Trophoblast cell (in vitro differentiated cells and primary cell): ENCODE measurements around the gene FBN1.

Source experiments
- DNase-seq, 2 donors: peaks; one replicate each; pipeline ENCODE4 v3.0.0-alpha.2; 2016
- H2AFZ ChIP-seq: 2 replicates; pipeline ENCODE4 v1.6.1; 2013; ENCODE audit warnings: low read length, moderate library complexity, mild to moderate bottlenecking; ENCODE audit not compliant: insufficient read depth, poor library complexity
- H2AK5ac ChIP-seq: 2 replicates; pipeline ENCODE4 v1.6.1; 2013; ENCODE audit warnings: mild to moderate bottlenecking, low read length
- H2BK120ac ChIP-seq: 2 replicates; pipeline ENCODE4 v1.6.1; 2013; ENCODE audit warnings: low read length, mild to moderate bottlenecking, moderate library complexity; ENCODE audit not compliant: insufficient read depth, poor library complexity
- H2BK12ac ChIP-seq: 2 replicates; pipeline ENCODE4 v1.6.1; 2013; ENCODE audit warnings: mild to moderate bottlenecking, low read length, moderate library complexity
- H2BK5ac ChIP-seq: 2 replicates; pipeline ENCODE4 v1.6.1; 2013; ENCODE audit warnings: low read length, low read depth, moderate library complexity, mild to moderate bottlenecking; ENCODE audit not compliant: poor library complexity
- H3K14ac ChIP-seq: 2 replicates; pipeline ENCODE4 v1.6.1; 2013; ENCODE audit warnings: mild to moderate bottlenecking, low read length
- H3K18ac ChIP-seq: 2 replicates; pipeline ENCODE4 v1.6.1; 2013; ENCODE audit warnings: mild to moderate bottlenecking, low read length
- H3K23ac ChIP-seq: 2 replicates; pipeline ENCODE4 v1.6.1; 2013; ENCODE audit warnings: low read length
- H3K27ac ChIP-seq: 2 replicates; pipeline ENCODE4 v1.5.1; 2013; ENCODE audit warnings: low read depth, mild to moderate bottlenecking, inconsistent platforms, low read length, moderate library complexity
- H3K27me3 ChIP-seq: 2 replicates; pipeline ENCODE4 v1.6.1; 2013; ENCODE audit warnings: inconsistent platforms, mild to moderate bottlenecking, low read length, moderate library complexity; ENCODE audit not compliant: insufficient read depth
- H3K36me3 ChIP-seq, 2 experiments: 1 replicate in 1 of 2; 2 replicates in 1 of 2; pipeline ENCODE4 v1.6.1; 2013; ENCODE audit warnings: low read length in 2 of 2, mild to moderate bottlenecking in 2 of 2, moderate library complexity in 1 of 2; ENCODE audit not compliant: insufficient read depth in 2 of 2, control insufficient read depth in 1 of 2
- H3K4ac ChIP-seq: 2 replicates; pipeline ENCODE4 v1.6.1; 2013; ENCODE audit warnings: low read depth, mild to moderate bottlenecking, low read length, moderate library complexity
- H3K4me1 ChIP-seq, 2 experiments: 1 replicate in 1 of 2; 2 replicates in 1 of 2; pipeline ENCODE4 v1.6.1; 2013; ENCODE audit warnings: low read length in 2 of 2, mild to moderate bottlenecking in 2 of 2, moderate library complexity in 1 of 2; ENCODE audit not compliant: insufficient read depth in 2 of 2, control insufficient read depth in 1 of 2
- H3K4me2 ChIP-seq: 2 replicates; pipeline ENCODE4 v1.6.1; 2013; ENCODE audit warnings: inconsistent platforms, mild to moderate bottlenecking, low read length, moderate library complexity
- H3K4me3 ChIP-seq: 2 replicates; pipeline ENCODE4 v1.5.1; 2013; ENCODE audit warnings: mild to moderate bottlenecking, low read depth, low read length, inconsistent platforms
- H3K79me1 ChIP-seq: one replicate; pipeline ENCODE4 v1.6.1; 2013; ENCODE audit warnings: low read length
- H3K79me2 ChIP-seq: 2 replicates; pipeline ENCODE4 v1.6.1; 2013; ENCODE audit warnings: low read length, mild to moderate bottlenecking; ENCODE audit not compliant: control insufficient read depth, insufficient read depth, poor library complexity
- H3K9ac ChIP-seq: 2 replicates; pipeline ENCODE4 v1.6.1; 2013; ENCODE audit warnings: mild to moderate bottlenecking, low read length
- H3K9me3 ChIP-seq: 2 replicates; pipeline ENCODE4 v1.6.1; 2013; ENCODE audit warnings: low read depth, mild to moderate bottlenecking, control low read depth, inconsistent platforms, low read length; ENCODE audit not compliant: insufficient read depth
- H4K12ac ChIP-seq: 2 replicates; pipeline ENCODE4 v1.6.1; 2013; ENCODE audit warnings: low read depth, mild to moderate bottlenecking, low read length, moderate library complexity
- H4K8ac ChIP-seq: 2 replicates; pipeline ENCODE4 v1.6.1; 2013; ENCODE audit warnings: low read depth, mild to moderate bottlenecking, low read length, moderate library complexity
- H4K91ac ChIP-seq: one replicate; pipeline ENCODE4 v1.6.1; 2013; ENCODE audit warnings: low read depth, mild to moderate bottlenecking, low read length, moderate library complexity
- WGBS: extraction: QIAGEN DNeasy Blood & Tissue Kit; methylation state at CpG from one replicate; pipeline ENCODE4 v1.1.7; 2013; ENCODE audit warnings: missing lambda C conversion rate; ENCODE audit not compliant: insufficient read length, insufficient coverage; ENCODE audit errors: extremely low coverage; 5-methylcytosine and 5-hydroxymethylcytosine counted together

The FBN1 gene

DNA sequence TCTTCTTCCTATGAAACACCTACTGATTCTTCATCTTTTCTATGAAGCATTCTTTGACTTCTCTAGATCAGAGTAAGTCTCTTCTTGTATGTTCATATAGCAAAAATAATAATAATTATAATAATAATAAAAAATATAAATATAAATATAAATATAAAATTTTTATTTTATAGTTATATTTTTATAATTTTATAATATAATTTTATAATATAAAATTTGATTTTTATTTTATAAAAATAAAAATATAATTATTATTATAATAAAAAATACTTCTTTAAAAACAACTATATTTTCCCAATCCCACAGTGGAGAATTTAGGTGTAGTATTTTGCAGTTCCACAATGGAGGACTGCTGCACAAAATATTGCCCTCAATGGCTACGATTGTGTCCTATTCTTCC is 279.9 kb downstream of the FBN1 start:
- H3K18ac ChIP-seq: no peak overlapping the region
- no peaks in the 10 kb centered on the region for H3K27me3 ChIP-seq
- no peak overlapping the region for H4K91ac ChIP-seq
- no peak overlapping the region for H3K23ac ChIP-seq
- H2BK12ac ChIP-seq: no peak overlapping the region
- no peak overlapping the region for H2AK5ac ChIP-seq
- no peak overlapping the region for H2BK5ac ChIP-seq
- no peak overlapping the region for H4K12ac ChIP-seq
- H3K27ac ChIP-seq: no peak overlapping the region
- no peaks in the 10 kb centered on the region for H3K79me1 ChIP-seq
- no peak overlapping the region for H3K14ac ChIP-seq
- H4K8ac ChIP-seq: no peak overlapping the region
- H3K4me2 ChIP-seq: no peak overlapping the region
- H3K4me3 ChIP-seq: no peak overlapping the region
- no peaks in the 10 kb centered on the region for H3K36me3 ChIP-seq
- DNase-seq: no peak
- H3K4me1 ChIP-seq: no peaks in the 10 kb centered on the region
- no peak overlapping the region for H3K4ac ChIP-seq
- H3K9ac ChIP-seq: no peak overlapping the region
- WGBS: no CpG with 5 or more reads among the region's 1 CpG
- no peak overlapping the region for H2BK120ac ChIP-seq
- no peak overlapping the region for H2AFZ ChIP-seq
- no peaks in the 10 kb centered on the region for H3K9me3 ChIP-seq
- no peaks in the 10 kb centered on the region for H3K79me2 ChIP-seq

DNA sequence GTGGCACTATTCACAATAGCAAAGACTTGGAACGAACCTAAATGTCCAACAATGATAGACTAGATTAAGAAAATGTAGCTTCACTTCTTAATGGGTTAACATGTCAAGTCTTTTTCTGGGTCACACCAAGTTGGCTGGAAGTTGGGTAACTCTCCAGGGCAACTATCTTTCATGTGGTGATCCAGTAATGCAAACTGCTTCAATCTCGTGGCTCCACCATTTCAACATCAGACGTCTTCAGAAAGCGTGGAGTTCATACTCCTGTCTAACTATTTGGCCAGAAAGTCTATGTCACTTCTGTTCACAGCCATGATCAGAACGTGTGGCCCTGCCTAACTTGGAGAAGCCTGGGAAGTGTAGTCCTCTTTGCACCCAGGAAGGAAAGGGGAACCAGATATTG is 282.0 kb downstream of the FBN1 start:
- Histone ChIP-seq H3K27ac (no peak overlapping the region), H3K23ac (no peak overlapping the region), H2AK5ac (no peak overlapping the region), H4K91ac (no peak overlapping the region), H3K36me3 (no peaks in the 10 kb centered on the region), H4K8ac (no peak overlapping the region), H4K12ac (no peak overlapping the region), H3K18ac (no peak overlapping the region), H2BK120ac (no peak overlapping the region), H2BK12ac (no peak overlapping the region), H3K79me1 (no peaks in the 10 kb centered on the region), H3K9ac (no peak overlapping the region), H3K4me1 (no peaks in the 10 kb centered on the region), H3K4me3 (no peak overlapping the region), H2BK5ac (no peak overlapping the region), H3K4me2 (no peak overlapping the region), H3K9me3 (no peaks in the 10 kb centered on the region), H3K14ac (no peak overlapping the region), H3K4ac (no peak overlapping the region), H2AFZ (no peak overlapping the region), H3K79me2 (no peaks in the 10 kb centered on the region), H3K27me3 (no peaks in the 10 kb centered on the region)
- no CpG with 5 or more reads among the region's 5 CpGs for WGBS
- no peak for DNase-seq

DNA sequence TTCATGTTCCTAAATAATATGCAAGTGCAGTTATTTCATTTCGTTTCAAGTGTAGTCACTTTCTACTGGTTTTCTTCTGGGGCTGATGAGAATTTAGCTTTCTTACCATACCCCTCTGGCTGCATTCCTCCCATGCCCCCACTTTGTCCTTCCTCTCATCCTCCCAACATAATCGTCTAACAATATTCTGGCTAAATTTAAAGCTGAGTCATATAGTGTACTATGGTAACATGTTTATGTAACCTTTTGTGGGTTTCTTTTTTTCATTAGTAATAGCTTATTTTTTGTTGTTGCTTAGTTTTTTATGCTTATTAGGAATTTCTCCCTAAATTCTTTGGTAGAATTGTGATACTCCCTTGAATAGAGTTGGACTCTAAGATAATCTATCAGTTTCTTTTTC is 283.8 kb downstream of the FBN1 start:
- no peak overlapping the region for H3K14ac ChIP-seq

GRCh38 chr15:48360841-48361240 is 284.7 kb downstream of the FBN1 start:
- no peak overlapping the region for H3K27ac ChIP-seq
- H4K8ac ChIP-seq: no peak overlapping the region
- no peak overlapping the region for H3K4ac ChIP-seq
- no peak overlapping the region for H2AK5ac ChIP-seq
- no peaks in the 10 kb centered on the region for H3K4me1 ChIP-seq
- no peak overlapping the region for H4K12ac ChIP-seq
- H3K14ac ChIP-seq: no peak overlapping the region
- H3K23ac ChIP-seq: no peak overlapping the region
- H2BK12ac ChIP-seq: no peak overlapping the region
- H2BK120ac ChIP-seq: no peak overlapping the region
- no peaks in the 10 kb centered on the region for H3K9me3 ChIP-seq
- no peak overlapping the region for H2BK5ac ChIP-seq
- H4K91ac ChIP-seq: no peak overlapping the region
- WGBS: no CpG with 5 or more reads among the region's 2 CpGs
- no peak for DNase-seq
- no peaks in the 10 kb centered on the region for H3K36me3 ChIP-seq
- H3K79me1 ChIP-seq: no peaks in the 10 kb centered on the region
- H3K4me3 ChIP-seq: no peak overlapping the region
- no peak overlapping the region for H3K4me2 ChIP-seq
- no peak overlapping the region for H2AFZ ChIP-seq
- H3K9ac ChIP-seq: no peak overlapping the region
- no peaks in the 10 kb centered on the region for H3K79me2 ChIP-seq
- H3K18ac ChIP-seq: no peak overlapping the region
- no peaks in the 10 kb centered on the region for H3K27me3 ChIP-seq

More for the DNA sequence above, 283.8 kb downstream of the FBN1 start:
- H2AFZ ChIP-seq: no peak overlapping the region
- H3K23ac ChIP-seq: no peak overlapping the region
- no peaks in the 10 kb centered on the region for H3K79me2 ChIP-seq
- H4K8ac ChIP-seq: no peak overlapping the region
- H4K91ac ChIP-seq: no peak overlapping the region
- H2BK12ac ChIP-seq: no peak overlapping the region
- no peak overlapping the region for H3K18ac ChIP-seq
- no peak overlapping the region for H2AK5ac ChIP-seq
- H3K4ac ChIP-seq: no peak overlapping the region
- no CpG with 5 or more reads among the region's 2 CpGs for WGBS
- DNase-seq: no peak
- H4K12ac ChIP-seq: no peak overlapping the region
- H3K27me3 ChIP-seq: no peaks in the 10 kb centered on the region
- H3K4me2 ChIP-seq: no peak overlapping the region
- no peak overlapping the region for H2BK120ac ChIP-seq
- no peak overlapping the region for H3K4me3 ChIP-seq
- H3K4me1 ChIP-seq: no peaks in the 10 kb centered on the region
- no peaks in the 10 kb centered on the region for H3K36me3 ChIP-seq
- no peak overlapping the region for H3K27ac ChIP-seq
- no peaks in the 10 kb centered on the region for H3K79me1 ChIP-seq
- H2BK5ac ChIP-seq: no peak overlapping the region
- no peak overlapping the region for H3K9ac ChIP-seq
- no peaks in the 10 kb centered on the region for H3K9me3 ChIP-seq
